Renal cortical epithelial cell (primary cell): Measurements from ENCODE around the gene LRRC27. TPM values are rescaled to one million over a fixed set of nuclear protein-coding genes. Genes with fewer than 3 reads are reported as not detected.

Source experiments
- DNase-seq: peaks from one replicate; pipeline ENCODE4 v3.0.0-alpha.2; 2011; ENCODE audit warnings: low read depth
- total RNA-seq: library from RNA; depleted of rRNA; stranded (reverse); fragments of >200 nt; gene quantifications from 2 replicates; pipeline ENCODE4 v1.2.3, GENCODE V29; 2014

LRRC27 gene
- total RNA-seq, 1 donor from 2014 or later = 16.4 TPM

DNA sequence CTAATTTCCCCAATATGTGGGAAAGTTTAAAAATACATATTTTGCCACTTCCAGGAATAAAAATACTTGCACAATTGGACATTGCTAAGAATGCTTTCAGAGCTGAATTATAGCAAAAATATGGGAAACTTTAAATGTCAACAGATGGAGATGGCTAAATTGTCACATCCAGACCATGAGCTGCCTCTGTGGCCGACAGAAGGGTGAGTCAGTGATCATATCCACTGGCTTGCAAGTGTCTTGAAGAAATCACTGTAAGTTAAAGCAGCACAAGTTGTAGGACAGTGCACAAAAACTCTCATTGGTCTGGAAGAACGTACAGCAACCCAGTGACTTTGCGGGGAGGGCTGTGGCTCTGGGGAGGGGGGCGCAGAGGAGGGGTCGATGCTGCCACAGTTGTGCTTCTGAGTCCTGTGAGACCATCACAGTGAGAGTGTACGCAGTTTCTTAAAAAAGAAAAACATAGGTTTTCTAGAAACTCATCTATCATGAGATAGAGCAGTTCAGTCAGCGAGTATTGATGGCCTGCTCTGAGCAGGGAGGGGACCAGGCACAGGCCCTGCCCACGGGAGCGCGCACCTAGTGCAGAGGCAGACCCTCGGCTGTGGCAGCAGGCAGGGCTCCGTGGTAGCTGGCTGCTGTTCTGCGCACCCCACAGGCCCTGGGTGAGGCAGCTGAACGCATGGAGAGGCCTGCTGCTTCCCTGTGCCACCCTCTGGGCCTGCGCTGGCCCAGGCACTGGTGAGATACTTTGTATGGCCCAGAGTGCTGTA, 25.5 kb downstream of the LRRC27 start:
- no peak for DNase-seq

DNA sequence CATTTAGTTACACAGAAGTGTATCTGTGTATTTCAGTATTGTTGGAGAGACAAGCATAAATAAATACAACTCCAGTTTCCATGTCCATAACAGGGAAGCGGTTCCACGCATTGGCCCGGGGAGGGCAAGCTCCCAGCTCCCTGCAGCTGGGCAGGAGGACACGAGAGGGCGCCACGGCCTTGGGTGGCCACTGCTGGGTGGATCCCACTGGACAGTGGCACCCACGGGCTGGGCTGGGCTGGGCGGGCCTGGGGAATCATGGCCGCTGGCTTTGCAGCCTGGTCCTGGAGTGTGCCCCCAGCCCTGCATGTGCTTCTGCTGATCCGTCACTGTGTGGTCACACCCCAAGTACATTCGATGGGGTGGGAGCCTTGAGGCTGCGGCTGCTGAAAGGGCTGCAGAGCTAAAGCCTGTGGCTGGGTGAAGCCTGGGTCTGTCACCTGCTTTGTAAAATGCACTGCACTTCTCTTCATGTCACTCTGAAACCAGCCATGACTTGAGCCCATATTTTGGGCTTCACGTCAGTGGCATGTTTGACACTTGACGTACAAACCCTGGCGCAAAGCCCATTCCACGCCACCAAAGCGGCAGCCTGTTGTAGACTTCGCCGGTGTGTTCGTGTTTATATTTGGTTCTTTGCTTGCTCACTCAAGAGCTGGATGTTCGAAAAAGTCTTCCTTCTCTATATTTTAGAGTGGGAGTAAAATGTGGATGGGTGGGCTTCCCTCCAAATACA, 27.5 kb downstream of the LRRC27 start:
- no peak for DNase-seq

DNA sequence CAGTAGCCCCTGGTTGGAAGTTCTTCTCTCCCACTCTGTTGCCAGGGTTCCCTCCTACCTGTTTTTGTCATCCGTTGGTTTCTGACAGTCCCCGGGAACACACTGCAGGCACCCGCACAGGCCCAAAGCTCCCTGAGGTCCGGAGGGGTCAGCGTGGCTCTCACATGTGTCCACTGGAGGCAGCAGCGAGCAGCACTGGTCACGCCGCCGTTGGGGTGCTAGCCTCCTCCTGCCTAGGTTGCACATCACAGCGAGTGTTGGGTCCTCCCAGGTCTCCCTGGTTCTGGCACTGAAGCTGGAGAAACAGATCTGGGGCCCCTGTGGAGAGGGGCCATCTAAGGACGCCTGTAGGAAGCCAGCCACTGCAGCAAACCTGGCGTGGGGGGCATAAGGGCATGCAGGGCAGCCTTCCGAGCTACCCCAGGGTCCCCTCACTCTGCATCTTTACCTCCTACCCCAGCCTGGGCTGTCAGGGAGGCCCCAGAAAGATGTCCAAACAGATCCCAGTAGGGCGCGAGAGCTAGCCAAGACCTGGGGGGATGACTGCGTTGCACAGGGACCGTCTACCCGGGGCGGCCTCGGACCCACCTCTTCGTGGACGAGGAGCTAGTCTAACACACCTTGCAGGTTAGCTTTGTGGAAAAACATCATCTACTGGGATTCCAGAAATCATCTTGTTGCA, 28.9 kb downstream of the LRRC27 start:
- no peak for DNase-seq

DNA sequence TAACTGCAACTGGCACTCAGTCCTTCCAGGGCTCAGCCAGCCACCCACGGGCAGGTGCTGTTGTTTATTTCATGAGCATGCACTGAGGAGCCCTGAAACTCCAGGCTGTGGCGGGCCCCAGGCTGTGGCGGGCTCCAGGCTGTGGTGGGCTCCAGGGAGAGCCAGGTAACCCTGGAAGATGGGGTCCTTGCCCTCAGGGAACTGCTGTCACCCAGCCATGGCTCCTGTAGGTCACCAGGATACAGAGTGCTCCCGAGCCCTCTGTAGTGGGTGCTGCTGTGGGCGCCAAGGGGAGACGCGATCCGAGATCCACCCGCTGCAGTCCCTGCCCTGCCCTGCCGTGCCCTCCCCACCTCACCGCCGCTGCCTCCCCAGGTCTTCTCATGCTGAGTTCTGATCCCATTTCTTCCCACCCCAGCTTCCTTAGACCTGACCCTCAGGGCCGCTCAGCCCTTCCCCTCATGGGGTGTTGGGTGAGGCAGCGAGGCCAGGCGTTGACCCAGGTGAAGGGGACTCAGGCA, 29.6 kb downstream of the LRRC27 start:
- DNase-seq = no peak

DNA sequence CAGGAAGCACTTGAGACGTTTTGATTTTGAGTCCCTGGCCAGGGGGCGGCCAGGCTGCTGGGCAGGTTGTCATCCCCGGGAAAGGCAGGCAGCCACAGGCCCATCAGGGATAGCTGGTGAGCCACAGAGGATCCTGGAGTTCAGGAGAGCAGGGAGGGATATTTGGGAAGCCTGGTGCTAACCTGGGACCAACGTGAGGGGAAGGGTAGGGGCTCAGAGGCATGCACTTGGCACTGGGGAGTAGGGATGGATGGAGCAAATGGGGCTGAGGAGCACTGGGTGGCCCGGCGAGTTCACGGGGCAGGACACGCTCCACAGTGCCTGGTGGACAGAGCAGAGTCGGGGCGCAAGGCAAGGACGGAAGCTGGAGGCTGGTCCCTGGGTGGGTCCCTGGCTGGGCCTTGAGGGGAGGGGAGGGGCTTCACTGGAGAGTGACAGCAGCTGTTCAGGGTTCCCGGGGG, 30.2 kb downstream of the LRRC27 start:
- DNase-seq = no peak

DNA sequence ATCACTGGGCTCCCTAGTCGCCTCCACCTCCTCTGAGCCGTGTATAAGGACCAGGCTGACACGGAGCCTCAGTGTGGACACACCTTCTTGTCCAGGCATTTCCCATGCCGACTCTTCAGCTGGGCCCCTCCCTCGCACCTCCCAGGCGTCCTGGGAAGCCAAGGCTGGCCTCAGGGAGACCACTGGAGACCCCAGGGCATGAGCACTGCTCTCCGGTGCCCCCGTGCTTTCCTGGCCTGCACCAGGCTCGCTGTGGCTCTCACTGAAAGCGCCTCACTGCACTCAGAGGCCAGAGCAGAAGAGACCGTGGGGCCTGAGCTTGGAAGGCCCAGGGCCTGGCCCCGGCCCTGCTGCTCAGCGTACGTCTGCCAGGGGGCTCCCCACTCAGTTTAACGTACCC, 31.4 kb downstream of the LRRC27 start:
- DNase-seq = no peak

DNA sequence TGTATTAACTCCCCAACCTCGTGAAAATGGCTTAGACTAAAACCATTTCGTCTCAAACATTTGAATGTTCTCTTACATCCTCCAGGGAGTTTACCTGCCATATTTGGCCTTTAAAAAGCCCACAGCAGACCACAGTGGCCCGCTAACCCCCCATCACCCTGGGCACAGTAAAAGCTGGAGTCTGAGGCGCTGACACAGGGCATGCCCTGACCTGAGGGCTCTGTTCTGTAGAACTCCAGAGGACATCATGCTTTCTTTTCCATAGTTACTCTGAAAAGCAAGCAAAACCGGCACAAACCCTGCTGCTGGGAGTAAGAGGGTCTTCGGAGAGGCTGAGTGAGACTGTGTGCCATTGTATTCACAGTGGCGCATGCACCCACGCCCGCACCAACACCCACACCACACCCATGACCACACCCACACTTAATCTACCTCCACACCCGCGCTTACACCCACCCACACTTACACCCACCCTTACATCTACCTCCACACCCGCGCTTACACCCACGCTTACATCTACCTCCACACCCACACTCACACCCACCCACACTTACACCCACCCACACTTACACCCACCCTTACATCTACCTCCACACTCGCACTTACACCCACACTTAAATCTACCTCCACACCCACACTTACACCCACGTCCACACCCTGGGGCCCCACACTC, 32.1 kb downstream of the LRRC27 start:
- DNase-seq = peak; percentile 57

DNA sequence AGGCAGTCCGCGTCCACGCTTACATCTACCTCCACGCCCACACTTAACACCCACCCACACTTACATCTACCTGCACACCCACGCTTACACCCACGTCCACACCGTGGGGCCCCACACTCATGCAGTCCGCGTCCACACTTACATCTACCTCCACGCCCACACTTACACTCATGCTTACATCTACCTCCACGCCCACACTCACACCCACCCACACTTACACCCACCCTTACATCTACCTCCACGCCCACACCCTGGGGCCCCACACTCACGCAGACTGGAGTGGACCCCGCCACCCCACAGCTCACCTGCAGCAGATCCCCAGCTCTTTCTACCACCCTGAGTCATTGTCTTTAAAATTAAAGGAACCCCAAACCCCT, 32.6 kb downstream of the LRRC27 start:
- peak; percentile 43 for DNase-seq

DNA sequence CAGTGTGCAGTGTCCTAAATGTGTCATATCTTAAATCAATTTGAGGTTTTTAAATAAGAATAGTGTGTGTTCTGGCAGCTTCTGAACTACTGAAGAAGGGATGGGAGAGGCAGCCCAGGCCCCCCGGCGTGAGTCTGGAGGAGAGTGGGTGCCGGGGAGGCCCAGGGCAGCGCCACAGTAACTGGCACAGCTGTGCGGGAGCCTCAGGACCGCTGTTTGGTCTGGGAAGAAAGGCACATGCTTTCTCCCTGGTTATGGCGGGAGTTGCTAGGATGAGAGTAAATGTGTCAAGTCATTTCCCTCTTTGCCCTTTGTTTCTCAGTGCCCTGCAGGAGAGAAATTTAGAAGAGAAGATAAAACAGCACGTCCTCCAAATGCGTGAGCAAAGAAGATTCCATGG, 33.1 kb downstream of the LRRC27 start:
- DNase-seq = no peak

DNA sequence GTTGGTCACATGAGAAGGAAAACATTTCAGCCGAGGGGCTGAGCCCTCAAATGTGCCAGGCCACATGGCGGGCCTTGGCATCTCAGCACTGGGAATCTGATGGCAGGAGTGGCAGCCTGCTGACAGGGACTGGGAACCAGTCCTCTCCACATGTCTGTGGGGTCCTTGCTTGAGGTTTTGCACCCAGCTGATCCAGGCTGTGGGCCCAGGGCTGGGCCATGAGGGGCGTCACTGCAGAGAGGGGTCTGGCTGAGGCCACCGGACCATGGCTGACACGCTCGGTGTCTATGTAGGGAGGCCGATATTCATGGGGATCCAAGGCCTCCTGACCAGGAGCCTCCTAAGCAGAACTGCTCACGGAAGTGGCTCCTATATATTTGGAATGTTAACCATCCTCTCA, 34.0 kb downstream of the LRRC27 start:
- DNase-seq = no peak

DNA sequence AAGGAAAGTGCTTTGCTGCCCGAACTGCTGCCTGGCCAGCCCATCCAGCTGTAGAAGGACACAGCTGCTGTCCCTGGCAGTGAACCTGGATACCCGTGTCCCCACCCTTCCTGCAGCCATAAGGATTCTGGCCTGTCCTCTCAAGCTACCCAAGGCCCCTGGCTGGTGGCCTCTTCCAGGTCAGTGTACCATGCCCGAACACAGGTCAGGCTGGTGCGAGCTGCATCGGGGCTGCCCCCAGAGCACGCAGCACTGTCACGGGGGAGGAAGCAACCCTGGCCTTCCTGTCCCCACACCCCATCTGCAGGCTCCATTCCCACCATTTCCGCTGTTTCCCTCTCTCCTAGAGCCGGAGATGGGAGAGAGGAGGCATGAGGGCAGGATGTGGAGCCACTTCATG, 34.5 kb downstream of the LRRC27 start:
- DNase-seq = no peak

DNA sequence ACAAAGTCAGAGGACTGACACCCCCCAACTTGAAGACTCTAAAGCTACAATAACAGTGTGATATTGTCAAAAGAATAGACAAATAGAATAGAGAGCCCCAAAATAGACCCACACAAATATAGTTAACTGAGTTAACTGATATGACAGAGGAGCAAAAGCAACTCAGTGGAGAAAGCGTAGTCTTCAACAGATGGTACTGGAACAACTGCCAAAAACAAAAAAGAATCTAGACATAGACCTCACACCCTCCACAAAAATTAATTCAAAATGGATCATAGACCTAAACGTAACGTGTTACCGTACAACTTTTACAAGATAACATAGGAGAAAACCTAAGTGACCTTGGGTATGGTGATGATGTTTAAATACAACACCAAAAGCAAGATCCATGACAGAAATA, 36.4 kb downstream of the LRRC27 start:
- DNase-seq = no peak

DNA sequence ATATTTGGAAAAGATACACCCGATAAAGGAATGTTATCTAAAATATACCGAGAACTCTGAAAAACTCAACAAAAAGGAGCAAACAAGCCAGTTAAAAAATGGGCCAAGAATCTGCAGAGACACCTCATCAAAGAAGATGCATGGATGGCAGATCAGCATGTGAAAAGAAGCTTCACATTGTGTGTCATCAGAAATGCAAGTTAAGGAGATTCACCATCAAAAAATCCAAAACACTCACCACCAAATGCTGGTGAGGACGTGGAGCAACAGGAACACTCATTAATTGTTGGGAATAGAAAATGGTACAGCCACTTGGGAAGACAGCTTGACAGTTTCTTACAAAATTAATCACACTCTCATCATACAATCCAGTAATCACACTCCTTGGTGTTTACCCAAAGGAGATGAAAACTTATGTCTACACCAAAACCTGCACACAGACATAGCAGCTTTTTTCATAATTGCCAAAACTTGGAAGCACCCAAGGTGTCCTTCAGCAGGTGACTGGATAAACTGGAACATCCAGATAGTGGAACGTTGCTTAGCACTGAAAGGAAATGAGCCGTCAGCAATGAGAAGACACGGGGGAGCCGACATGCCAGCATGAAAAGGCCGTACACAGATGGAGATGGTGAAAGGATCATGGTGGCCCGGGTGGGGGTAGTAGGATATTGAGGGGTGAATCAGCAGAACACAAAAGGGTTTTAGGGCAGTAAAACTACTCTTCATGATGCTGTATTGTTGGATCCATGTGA, 37.1 kb downstream of the LRRC27 start:
- DNase-seq = no peak

DNA sequence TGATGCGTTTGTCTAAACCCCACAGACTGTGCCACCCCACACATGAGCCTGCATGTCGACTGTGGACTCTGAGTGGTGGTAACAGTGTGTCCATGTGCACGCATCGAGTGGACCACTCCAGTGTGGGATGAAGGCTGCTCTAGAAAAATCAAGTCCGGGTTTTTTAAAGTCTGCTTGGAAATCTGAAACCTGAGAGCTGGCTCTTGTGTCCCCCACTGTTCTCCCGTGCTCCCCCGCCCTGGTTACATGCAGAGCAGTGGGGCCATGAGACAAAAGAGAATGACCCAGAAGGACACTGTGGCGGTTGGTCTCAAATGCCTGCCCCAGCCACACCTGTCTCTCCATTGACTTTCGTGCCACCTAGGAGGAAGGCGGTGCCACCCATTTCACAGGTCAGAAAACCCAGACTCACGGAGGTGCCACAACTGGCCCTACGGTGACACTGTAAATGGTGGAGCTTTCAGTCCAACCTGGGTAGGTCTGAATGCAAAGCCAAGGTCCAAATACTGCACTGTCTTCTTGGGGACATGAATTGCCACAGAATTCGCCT, 37.7 kb downstream of the LRRC27 start:
- DNase-seq = no peak

DNA sequence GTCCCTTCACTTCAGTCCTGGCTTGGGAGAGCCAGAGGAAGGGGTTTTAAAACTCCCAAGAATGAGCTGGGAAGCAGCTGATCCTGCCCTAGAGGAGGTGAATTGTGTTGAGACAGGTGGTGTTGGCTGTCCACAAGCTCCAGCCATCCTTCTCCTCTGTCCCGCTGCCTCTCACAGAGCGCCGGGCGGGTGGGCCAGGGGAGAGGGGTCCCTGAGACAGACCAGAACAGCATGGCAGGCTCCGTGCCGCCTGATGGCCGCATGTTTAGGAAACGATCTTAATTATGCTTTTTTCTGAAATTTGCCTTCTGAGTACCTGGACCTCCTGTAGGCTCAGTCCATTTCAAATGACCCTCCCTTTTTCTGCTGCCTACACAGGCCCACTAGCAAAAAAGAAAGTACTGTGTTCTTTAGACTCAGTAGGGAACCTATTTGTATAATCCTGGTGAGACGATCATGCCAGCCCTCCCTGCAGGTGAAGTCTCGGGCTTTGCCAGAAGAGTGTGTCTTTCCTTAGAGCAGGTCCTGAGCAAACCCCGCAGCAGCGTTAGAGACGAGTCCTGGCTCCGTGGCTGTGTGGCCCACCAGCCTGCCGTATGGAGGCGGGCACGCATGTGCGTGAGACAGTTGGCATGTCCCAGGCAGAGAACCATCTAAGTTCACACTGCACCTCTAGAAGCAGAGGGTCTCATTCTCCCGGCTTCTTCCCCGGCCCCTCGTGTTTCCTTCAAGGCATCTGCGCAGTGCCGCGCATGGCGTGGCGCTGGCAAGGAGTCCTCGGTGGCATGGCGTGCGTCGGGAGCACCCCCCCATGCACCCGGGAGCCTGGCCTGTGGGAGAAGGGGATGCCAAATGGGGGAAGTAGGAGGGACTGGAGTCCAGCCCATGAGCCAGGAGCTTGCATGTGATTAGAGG, 38.7 kb downstream of the LRRC27 start:
- no peak for DNase-seq

DNA sequence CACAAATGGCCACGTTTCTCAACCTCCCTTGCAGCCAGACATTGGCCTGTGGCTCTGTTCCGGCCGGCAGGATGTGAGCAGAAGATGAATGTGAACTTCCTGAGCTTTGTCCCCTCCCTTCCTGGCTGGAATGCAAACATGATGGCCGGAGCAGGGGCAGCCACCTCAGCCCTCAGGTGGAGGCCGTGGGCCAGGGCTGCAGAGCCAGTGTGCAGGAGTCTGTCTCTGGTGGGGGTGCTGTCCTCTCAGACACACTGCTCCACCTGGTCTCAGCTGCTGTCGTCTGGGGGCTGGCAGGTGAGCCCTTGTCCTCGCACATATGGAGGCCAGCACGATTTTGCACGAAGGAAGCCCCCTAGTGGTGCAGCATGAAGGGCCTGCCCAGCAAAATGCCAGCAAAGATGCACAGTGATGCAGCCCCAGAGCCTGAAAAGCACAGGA, 39.7 kb downstream of the LRRC27 start:
- no peak for DNase-seq

DNA sequence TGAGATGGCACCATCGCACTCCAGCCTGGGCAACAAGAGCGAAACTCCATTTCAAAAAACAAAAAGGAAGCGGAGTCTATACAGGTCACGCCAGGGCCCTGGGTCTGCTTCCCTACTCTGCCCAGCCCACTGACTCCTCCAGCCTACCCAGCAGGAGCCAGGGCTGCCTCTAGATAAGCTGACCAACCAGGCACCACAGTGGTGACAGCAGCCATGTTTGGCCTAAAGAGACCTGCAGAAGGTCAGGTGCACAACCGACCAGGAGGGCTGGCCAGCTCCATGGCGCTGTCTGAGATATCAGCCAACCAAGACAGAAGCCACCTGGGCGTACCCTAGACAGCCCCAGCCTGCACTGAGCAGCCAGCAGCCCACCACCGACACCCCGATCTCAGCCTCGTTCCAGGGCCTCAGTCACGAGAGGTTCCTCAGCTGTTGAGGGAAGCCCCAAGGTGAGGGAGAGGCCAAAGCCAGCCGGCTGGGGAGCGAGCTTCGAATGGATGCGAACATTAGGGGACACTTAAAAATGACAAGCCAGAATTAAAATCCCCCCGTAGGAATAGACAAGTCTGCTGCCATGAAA, 40.6 kb downstream of the LRRC27 start:
- no peak for DNase-seq

DNA sequence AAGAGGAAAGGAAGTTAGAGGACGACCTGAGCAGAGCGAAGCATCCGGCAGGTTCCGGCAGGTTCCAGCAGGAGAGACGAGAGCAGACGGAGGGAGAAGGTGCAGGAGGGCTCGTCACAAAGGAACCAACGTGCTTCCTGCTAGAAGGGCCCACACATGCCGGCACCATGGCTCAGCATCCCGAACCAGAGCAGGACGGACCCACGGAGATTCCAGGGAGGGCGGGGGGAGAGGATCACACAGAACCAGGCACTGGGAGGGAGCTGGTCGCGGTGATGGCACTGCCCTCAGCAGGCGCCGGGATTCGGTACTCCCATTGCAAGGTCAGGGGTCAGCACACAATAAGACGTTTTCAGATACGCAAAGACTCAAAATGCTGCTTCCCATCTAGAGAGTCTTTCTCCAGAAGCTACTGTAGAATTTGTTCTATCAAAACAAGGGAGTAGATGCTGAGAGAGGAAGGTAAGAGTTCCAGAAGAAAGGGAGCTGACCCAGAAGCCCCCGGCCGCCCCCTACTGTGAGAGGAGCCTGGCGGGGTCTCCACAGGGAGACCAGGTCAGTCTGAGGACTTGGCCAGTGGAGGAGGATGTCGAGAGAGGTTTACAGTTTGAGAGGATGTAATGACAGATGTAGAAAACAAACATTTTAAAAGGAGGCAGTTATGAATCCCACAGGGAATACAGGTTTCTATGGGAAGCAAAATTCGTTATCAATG, 41.4 kb downstream of the LRRC27 start:
- no peak for DNase-seq

DNA sequence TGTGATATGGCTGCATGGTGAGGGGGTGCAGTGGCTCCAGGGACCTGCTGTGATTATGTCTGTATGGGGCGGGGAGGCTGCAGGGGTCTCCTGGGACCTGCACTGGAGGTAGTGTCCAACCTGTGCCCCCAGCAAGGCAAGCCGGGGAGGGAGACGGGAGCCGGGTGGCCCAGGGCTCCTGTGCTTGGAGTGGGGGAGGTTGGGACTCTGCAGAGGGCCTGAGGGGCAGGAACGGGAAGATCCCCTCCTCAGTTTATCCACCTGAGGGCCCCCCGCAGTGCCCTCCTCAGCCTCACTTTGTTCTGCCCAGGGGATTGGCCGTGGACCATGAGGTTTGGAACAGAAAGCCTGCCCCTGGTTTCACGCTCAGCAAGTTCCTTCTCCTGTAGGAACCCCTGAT, 42.2 kb downstream of the LRRC27 start:
- no peak for DNase-seq
